ENCODE data around the gene SLC4A11.
A peak's percentile ranks its signal among the peaks of the same experiment; 100 is the strongest.

Gene SLC4A11

DNA sequence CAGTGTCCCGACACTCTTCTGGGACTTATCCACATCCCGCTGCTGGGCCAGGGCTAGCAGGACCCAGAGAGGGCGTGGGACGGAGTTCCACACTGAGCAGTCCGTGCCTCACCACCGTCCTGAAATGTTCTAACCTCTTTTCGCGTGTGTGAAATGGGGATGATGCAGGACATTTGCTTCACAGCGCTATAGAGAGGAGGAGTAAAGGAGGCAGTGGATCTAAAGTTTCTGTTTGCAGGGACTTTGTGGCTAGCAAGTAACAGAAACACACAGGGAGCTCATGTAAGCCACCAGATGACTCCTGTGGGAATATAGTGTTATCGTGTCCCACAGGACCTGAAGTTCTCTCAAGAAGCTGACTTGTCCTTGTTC, 29.1 kb downstream of the SLC4A11 start:
- peak overlapping the region; percentile 71 for H3K4me3 ChIP-seq (ENCODE audit: low read depth, low read length)
- TF ChIP-seq, protein P1, sequence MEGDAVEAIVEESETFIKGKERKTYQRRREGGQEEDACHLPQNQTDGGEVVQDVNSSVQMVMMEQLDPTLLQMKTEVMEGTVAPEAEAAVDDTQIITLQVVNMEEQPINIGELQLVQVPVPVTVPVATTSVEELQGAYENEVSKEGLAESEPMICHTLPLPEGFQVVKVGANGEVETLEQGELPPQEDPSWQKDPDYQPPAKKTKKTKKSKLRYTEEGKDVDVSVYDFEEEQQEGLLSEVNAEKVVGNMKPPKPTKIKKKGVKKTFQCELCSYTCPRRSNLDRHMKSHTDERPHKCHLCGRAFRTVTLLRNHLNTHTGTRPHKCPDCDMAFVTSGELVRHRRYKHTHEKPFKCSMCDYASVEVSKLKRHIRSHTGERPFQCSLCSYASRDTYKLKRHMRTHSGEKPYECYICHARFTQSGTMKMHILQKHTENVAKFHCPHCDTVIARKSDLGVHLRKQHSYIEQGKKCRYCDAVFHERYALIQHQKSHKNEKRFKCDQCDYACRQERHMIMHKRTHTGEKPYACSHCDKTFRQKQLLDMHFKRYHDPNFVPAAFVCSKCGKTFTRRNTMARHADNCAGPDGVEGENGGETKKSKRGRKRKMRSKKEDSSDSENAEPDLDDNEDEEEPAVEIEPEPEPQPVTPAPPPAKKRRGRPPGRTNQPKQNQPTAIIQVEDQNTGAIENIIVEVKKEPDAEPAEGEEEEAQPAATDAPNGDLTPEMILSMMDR (IDR thresholded peaks at IDR 0.05; ENCODE audit: borderline replicate concordance, insufficient read depth, low read depth, low read length), result no peak

DNA sequence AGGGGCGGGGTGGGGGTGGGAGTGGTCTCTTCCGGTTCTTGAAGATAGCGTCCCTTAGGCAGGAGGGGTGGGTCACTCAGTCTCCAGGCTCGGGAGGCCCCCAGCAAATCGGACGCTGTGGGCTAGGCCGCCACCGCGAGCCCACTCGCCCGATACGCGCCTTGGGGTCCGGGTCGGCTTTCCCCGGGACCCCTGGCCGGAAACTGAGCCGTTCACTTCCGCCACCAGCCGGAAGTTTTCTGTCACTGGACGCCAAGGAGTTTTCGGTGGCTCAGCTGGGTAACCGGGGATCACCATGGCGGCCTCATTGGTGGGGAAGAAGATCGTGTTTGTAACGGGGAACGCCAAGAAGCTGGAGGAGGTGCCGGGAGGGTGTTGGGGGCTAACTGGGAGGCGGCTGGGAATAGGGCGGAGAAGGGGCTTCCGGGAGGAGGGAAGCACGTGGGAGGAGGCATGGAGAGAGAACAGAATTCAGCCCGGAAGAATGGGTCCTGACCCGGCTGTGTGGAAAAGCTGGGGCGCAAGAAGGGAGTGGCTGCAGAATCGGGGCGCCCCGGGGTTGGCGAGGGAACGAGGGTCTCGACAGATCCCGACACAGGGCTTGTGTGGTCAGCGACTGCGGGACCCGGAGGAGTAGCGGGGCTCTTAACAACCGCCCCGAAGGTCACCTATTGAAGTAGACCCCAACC, 29.6 kb downstream of the SLC4A11 start, which contains the start of gene ITPA:
TSS of gene ITPA (plus strand) at position 242 of the 689 bp plus-strand sequence. CDS start at position 296, 54 bp downstream.
- TF ChIP-seq, protein P1 (IDR thresholded peaks at IDR 0.05; ENCODE audit: borderline replicate concordance, insufficient read depth, low read depth, low read length), result no peak
- peak within 1 kb of the TSS; percentile 71 for H3K4me3 ChIP-seq (ENCODE audit: low read depth, low read length)

DNA sequence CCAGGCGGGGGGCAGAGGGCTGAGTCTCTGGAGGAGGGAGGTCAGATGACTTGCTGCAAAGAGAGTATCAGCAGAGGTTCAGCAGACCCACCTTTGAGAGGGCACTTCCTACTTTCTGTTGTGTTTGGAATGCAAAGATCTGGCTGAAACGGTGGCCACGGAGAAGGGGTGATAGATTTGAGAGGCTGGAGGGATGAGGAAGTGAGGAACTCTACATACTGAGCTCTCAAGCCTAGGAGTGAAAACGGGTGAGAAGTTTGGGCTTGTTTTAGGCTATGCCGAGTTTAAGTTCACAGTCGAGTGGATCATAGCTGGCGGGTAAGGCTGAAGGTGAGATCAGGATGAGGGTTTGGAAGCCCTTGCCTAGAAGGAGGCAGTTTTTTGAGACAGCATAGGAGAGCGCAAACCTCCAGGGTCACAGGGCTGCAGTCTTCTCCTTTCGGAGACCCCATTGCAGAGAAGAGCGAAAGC, 30.2 kb downstream of the SLC4A11 start:
- TF ChIP-seq, protein P1 (IDR thresholded peaks at IDR 0.05; ENCODE audit: borderline replicate concordance, insufficient read depth, low read depth, low read length), result no peak
- H3K4me3 ChIP-seq (ENCODE audit: low read depth, low read length), result peak overlapping the region; percentile 71

DNA sequence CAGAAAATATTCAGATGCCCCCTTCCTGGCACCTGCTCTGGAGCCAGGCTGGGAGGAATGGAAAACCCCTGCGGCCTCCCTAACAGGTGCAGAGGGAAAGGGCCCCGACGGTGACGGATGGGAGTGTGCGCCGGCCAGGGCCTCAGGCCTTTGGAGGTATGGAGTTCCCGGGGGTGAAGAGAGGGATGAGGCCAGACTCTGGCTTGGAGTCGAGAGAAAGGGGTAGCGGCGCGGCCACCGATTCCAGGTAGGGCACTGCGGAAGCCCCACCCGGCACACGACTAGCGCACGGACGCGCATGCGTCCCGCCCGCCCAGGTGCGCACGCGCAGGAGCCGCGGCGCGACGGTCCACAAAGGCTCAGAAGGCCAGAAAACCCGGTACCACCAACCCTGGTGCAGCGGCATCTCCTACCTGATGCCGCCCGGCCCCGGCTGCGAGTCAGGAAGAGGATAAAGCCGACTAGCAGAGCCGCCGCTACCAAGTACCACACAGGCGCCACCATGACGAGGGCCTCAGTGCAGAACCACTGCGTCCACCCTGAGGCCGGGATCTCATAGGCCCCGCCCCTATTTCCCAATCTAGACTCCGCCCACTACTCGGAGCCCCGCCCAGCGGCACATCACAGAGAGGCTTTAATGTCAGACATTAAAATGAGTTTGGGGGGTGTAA, 34.7 kb downstream of the SLC4A11 start, which contains the start of gene DDRGK1:
TSS of gene DDRGK1 (minus strand) at position 559 of the 671 bp plus-strand sequence. CDS start at position 504, 55 bp downstream.
- TF ChIP-seq, protein P1 (IDR thresholded peaks at IDR 0.05; ENCODE audit: borderline replicate concordance, insufficient read depth, low read depth, low read length), result no peak
- peak within 1 kb of the TSS; percentile 67 for H3K4me3 ChIP-seq (ENCODE audit: low read depth, low read length)

DNA sequence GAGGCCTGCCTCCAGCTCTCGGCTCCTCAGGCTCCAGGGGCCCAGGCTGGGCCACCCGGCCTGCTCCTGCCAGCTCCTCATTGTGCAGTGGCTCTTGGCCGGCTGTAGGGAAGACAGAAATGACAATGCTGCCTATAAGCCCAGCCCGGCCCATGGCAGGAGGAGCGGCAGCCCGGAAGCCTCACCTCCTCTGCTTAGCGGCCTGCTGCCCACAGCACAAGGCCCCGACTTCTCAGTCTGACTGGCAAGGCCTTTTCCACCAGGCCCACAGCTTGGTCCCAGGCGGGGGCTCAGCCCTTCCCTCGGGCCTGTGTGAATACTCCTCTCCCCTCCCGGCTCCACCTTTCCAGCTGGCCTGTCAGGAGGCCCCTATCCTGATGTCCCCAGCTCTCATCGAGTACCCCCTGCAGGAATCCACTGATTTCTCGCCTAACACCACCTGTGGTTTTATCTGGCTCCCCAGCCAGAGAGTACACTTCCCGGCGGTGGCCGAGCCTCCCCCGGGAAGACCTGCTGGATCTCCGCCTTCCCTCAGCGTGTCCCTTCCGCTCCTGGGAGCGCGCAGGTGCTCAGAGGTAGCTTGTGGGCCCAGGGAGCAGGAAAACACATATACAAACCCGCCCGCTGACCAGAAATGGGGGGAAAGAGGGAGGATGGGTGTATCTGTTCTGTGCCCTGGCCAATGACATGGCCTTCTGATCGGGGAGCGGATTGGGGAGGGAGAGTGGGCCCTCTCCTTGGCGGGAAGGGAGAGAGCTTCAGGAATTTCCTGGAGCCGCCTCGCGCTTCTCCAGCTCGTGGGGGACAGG, 35.5 kb downstream of the SLC4A11 start:
- H3K4me3 ChIP-seq (ENCODE audit: low read depth, low read length), result peak overlapping the region; percentile 67
- TF ChIP-seq, protein P1 (IDR thresholded peaks at IDR 0.05; ENCODE audit: borderline replicate concordance, insufficient read depth, low read depth, low read length), result no peak

DNA sequence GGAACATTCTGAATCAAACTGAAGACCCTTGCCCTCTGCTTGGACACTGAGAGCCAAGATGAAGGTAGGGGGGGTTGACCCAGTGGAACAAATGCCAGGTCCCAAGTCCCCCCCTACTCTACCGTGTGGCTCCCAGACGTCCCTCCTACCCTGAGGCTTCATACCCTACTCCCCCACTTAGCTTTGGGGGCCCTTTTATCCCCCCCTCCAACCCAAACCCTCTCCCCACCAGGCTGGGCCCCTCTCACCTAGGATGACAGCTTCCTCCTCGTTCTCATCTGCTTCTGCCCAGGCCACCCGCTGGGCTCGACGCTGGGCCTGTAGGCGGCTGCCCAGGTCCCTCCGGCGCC, 36.0 kb downstream of the SLC4A11 start:
- peak overlapping the region; percentile 67 for H3K4me3 ChIP-seq (ENCODE audit: low read depth, low read length)

More for the DNA sequence above, 36.0 kb downstream of the SLC4A11 start:
- TF ChIP-seq, protein P1 (IDR thresholded peaks at IDR 0.05; ENCODE audit: borderline replicate concordance, insufficient read depth, low read depth, low read length), result no peak

All from GM12875 (cell line).